Psoas muscle (tissue), 8 donors: ENCODE data around the gene TEX44. TPM values are rescaled to one million over a fixed set of nuclear protein-coding genes. Genes with fewer than 3 reads are reported as not detected.

Source experiments
- ATAC-seq, 4 donors: fragments of 200-7000 bp; cut with Tn5 transposase; one replicate each; pipeline ENCODE4 v1.9.1; 2020; ENCODE audit warnings: moderate library complexity in 3 of 4, mild to moderate bottlenecking in 2 of 4
- DNase-seq, 2 donors: peaks; one replicate each; pipeline ENCODE4 v3.0.0-alpha.2; 2020
- H3K27ac ChIP-seq: fragments of 200-600 bp; one replicate; pipeline ENCODE4 v1.8.0; 2022
- H3K27me3 ChIP-seq, 3 donors: fragments of 200-600 bp in 1 of 3; one replicate each; pipeline versions ENCODE4 v1.6.1 to v1.8.0; 2013 to 2022; ENCODE audit warnings: low read length in 2 of 3, mild to moderate bottlenecking in 2 of 3, moderate library complexity in 1 of 3; ENCODE audit not compliant: insufficient read depth in 3 of 3
- H3K36me3 ChIP-seq, 2 donors: fragments of 200-600 bp in 1 of 2; one replicate each; pipeline versions ENCODE4 v1.6.1 to v1.8.0; 2013 to 2022; ENCODE audit warnings: low read depth in 1 of 2, mild to moderate bottlenecking in 1 of 2, moderate library complexity in 1 of 2; ENCODE audit not compliant: insufficient read depth in 1 of 2
- H3K4me1 ChIP-seq: fragments of 200-600 bp; one replicate; pipeline ENCODE4 v1.8.0; 2022
- H3K4me3 ChIP-seq: fragments of 200-600 bp; one replicate; pipeline ENCODE4 v1.8.0; 2022; ENCODE audit warnings: mild to moderate bottlenecking
- H3K9me3 ChIP-seq: fragments of 200-600 bp; one replicate; pipeline ENCODE4 v1.8.0; 2022
- CTCF ChIP-seq: fragments of 200-600 bp; IDR thresholded peaks from one replicate; pipeline ENCODE4 v1.8.0; 2022; ENCODE audit warnings: antibody characterized with exemption
- WGBS, 3 donors: extraction: QIAGEN DNeasy Blood & Tissue Kit; methylation state at CpG; one replicate each; pipeline versions ENCODE4 v1.1.6 to v1.1.7; 2013; 5-methylcytosine and 5-hydroxymethylcytosine counted together
- intact Hi-C, 2 donors: fragments of 100-400 bp; cut with DNase I; formaldehyde crosslinking; loops; one replicate each; pipeline versions ENCODE4 v1.11.0 to v1.14.2; 2022
- polyA plus RNA-seq, 3 donors: library from polyadenylated mRNA; stranded (reverse); fragments of 200-250 nt; gene quantifications; one replicate each; pipeline ENCODE4 v1.2.3, GENCODE V29; 2013
- total RNA-seq, 4 donors: library from RNA; stranded (reverse); fragmentation: NEBNext Ultra II Directional in 2 of 4; extraction: Animal tissue kit (Norgen Biotek cat#: 25700) in 2 of 4; gene quantifications; one replicate each; pipeline versions ENCODE4 v1.2.1 to v1.2.4, GENCODE V29; 2021 to 2023
- donor health status: healthy with polysubstance abuse.
- donor health status: DM: no; HTN: no; CAD: no; lungs with moderate emphysema.
- donor health status: Bipolar disorder and iron deficiency.
- donor health status: healthy.
- donor health status: DM: yes; HTN: yes; CAD: no.
- donor health status: DM: no; HTN: no; CAD: no.
- donor health status: DM: no; HTN: no; CAD: no.
- donor health status: DM: yes; HTN: yes; CAD: no.

Gene TEX44
- total and polyA plus RNA-seq, 7 donors: not detected

- H3K27ac ChIP-seq: peak overlapping the region; percentile 65
- 33 to 47% (median 42%) methylated on average over 18 of the region's 18 CpGs for WGBS, 3 donors
- no peaks in the 10 kb centered on the region for H3K9me3 ChIP-seq
- peaks cover 7% of the 10 kb centered on the region for H3K4me1 ChIP-seq
- H3K4me3 ChIP-seq: no peak overlapping the region
- H3K27me3 ChIP-seq: no peaks in the 10 kb centered on the region
- DNase-seq (peak; percentile 78 to 88), ATAC-seq (peak; percentile 80 to 93 (median 90))
- H3K36me3 ChIP-seq: no peaks in the 10 kb centered on the region
- no peak for TF ChIP-seq CTCF
- intact Hi-C loops: no loop called here
Measured at GRCh38 chr2:231597014-231597611, 4.4 kb downstream of the TEX44 start.

- Histone ChIP-seq H3K4me1 (peaks cover 7% of the 10 kb centered on the region), H3K9me3 (no peaks in the 10 kb centered on the region), H3K4me3 (no peak overlapping the region), H3K27me3 (no peaks in the 10 kb centered on the region), H3K27ac (peak overlapping the region; percentile 65), H3K36me3 (no peaks in the 10 kb centered on the region)
- ATAC-seq (peak; percentile 27 to 79 (median 64)), DNase-seq (peak in 1 of 2 donors; percentile 66)
- intact Hi-C loops: no loop called here
- 35 to 37% (median 35%) methylated on average over 8 of the region's 8 CpGs for WGBS, 3 donors
- TF ChIP-seq CTCF: no peak
Measured at GRCh38 chr2:231597627-231598026, 5.0 kb downstream of the TEX44 start.

- peaks cover 22% of the 10 kb centered on the region for H3K4me1 ChIP-seq
- no peaks in the 10 kb centered on the region for H3K27me3 ChIP-seq
- intact Hi-C loops: loop anchor here (2.0 to 5.0 kb wide), 3 partner anchors 38 to 83 kb away; no protein-coding TSS in a partner anchor
- no peak for TF ChIP-seq CTCF
- DNase-seq (no peak), ATAC-seq (no peak)
- no peak overlapping the region for H3K4me3 ChIP-seq
- H3K9me3 ChIP-seq: no peaks in the 10 kb centered on the region
- peak overlapping the region; percentile 19 for H3K27ac ChIP-seq
- no peaks in the 10 kb centered on the region for H3K36me3 ChIP-seq
- 59 to 73% (median 59%) methylated on average over 11 of the region's 11 CpGs for WGBS, 3 donors
Measured at GRCh38 chr2:231600619-231601355, 8.1 kb downstream of the TEX44 start.

GRCh38 chr2:231601356-231602229 is 8.9 kb downstream of the TEX44 start:
- no peaks in the 10 kb centered on the region for H3K9me3 ChIP-seq
- H3K4me1 ChIP-seq: peaks cover 22% of the 10 kb centered on the region
- no peak overlapping the region for H3K4me3 ChIP-seq
- peak; percentile 85 for TF ChIP-seq CTCF
- peak; percentile 26 to 33 (median 29) for ATAC-seq
- peak; percentile 81 to 91 for DNase-seq
- no peaks in the 10 kb centered on the region for H3K27me3 ChIP-seq
- H3K36me3 ChIP-seq: no peaks in the 10 kb centered on the region
- H3K27ac ChIP-seq: peak overlapping the region; percentile 19
- intact Hi-C loops: loop anchor here (2.0 to 5.0 kb wide), 3 partner anchors 39 to 84 kb away; no protein-coding TSS in a partner anchor
- WGBS, 3 donors: 25 to 40% (median 32%) methylated on average over 12 of the region's 12 CpGs
